Activated CD8-positive, alpha-beta T cell treated with anti-CD3 and anti-CD28 coated beads, Interleukin-2, amount 10 ng/mL, durations not matched to agents 7 days and 5 days (primary cell): ENCODE results near the gene PRKG1. TPM values are rescaled to one million over a fixed set of nuclear protein-coding genes. Genes with fewer than 3 reads are reported as not detected.
"Not testable (repeated sequence)": the region's sequence is repeated elsewhere in the genome, so short reads cannot be mapped to it uniquely, and the experiment has no call there.

Experiments used
- ATAC-seq: fragments of 150-1000 bp; cut with Tn5 transposase; one replicate; pipeline ENCODE4 v1.10.0; 2021; ENCODE audit warnings: moderate library complexity
- CTCF ChIA-PET: fragments of 350-600 bp; sonication (Branson Sonifier 250); formaldehyde crosslinking; loops from one replicate; lab custom pipeline; 2021; ENCODE audit warnings: antibody characterized with exemption; lab: Charles Lee
- POLR2A ChIA-PET: fragments of 350-600 bp; sonication (Branson Sonifier 250); formaldehyde crosslinking; loops from one replicate; lab custom pipeline; 2021; ENCODE audit warnings: antibody characterized with exemption; lab: Charles Lee
- DNase-seq: peaks from one replicate; pipeline ENCODE4 v3.0.0-alpha.2; 2020
- H3K27ac Mint-ChIP-seq: one replicate; pipeline ENCODE4 v1.8.0; 2021; ENCODE audit warnings: mild to moderate bottlenecking, mixed read lengths
- H3K27me3 Mint-ChIP-seq: one replicate; pipeline ENCODE4 v1.8.0; 2021; ENCODE audit warnings: low read depth, mixed read lengths
- H3K36me3 Mint-ChIP-seq: one replicate; pipeline ENCODE4 v1.8.0; 2021; ENCODE audit warnings: low read depth, mixed read lengths
- H3K4me1 Mint-ChIP-seq: one replicate; pipeline ENCODE4 v1.8.0; 2021; ENCODE audit warnings: low read depth, mixed read lengths
- H3K4me3 Mint-ChIP-seq: one replicate; pipeline ENCODE4 v1.8.0; 2021; ENCODE audit warnings: mild to moderate bottlenecking, mixed read lengths
- H3K9me3 Mint-ChIP-seq: one replicate; pipeline ENCODE4 v1.8.0; 2022; ENCODE audit warnings: mixed read lengths; ENCODE audit not compliant: insufficient read depth
- total RNA-seq, 2 experiments: library from RNA; stranded (reverse); gene quantifications; one replicate each; pipeline ENCODE4 v1.2.3, GENCODE V29; 2021

The PRKG1 gene
- total RNA-seq, 2 experiments from 2014 or later = not detected

GRCh38 chr10:52032681-52033629 lies 958.7 kb downstream of the PRKG1 start:
- no peak overlapping the region for H3K27ac Mint-ChIP-seq
- no peak for ATAC-seq
- H3K9me3 Mint-ChIP-seq = no peaks in the 10 kb centered on the region
- ChIA-PET POLR2A (no interaction called here), CTCF (no interaction called here)
- H3K27me3 Mint-ChIP-seq = no peaks in the 10 kb centered on the region
- no peak overlapping the region for H3K4me3 Mint-ChIP-seq
- no peaks in the 10 kb centered on the region for H3K36me3 Mint-ChIP-seq
- no peaks in the 10 kb centered on the region for H3K4me1 Mint-ChIP-seq
- no peak for DNase-seq

GRCh38 chr10:52039002-52039793 lies 964.9 kb downstream of the PRKG1 start:
- H3K27ac Mint-ChIP-seq, H3K4me3 Mint-ChIP-seq, H3K27me3 Mint-ChIP-seq, DNase-seq, ATAC-seq, CTCF ChIA-PET, POLR2A ChIA-PET, H3K4me1 Mint-ChIP-seq, H3K9me3 Mint-ChIP-seq, H3K36me3 Mint-ChIP-seq: not testable (repeated sequence)

DNA sequence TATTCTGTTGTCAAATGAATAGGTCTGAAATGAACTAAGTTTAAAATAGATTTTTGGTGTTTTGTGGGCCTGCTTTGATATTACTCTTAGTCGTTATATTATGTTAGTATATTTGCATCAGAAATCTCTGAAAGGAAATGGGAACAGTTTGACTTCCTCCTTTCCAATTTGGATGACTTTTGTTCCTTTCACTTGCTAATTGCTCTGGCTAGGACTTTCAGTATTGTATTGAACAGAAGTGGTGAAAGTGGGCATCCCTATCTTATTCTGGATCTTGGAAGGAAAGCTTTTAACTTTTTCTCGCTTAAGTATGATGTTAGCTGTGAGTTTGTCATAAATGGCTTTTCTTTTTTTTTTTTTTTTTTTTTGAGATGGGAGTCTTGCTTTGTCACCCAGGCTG lies 966.2 kb downstream of the PRKG1 start:
- no peak overlapping the region for H3K27ac Mint-ChIP-seq
- ATAC-seq = no peak
- no peaks in the 10 kb centered on the region for H3K4me1 Mint-ChIP-seq

GRCh38 chr10:52043811-52044210 lies 969.5 kb downstream of the PRKG1 start:
- POLR2A ChIA-PET = no interaction called here
- DNase-seq (no peak), ATAC-seq (no peak)
- no peak overlapping the region for H3K4me3 Mint-ChIP-seq
- H3K4me1 Mint-ChIP-seq = no peaks in the 10 kb centered on the region
- no peaks in the 10 kb centered on the region for H3K36me3 Mint-ChIP-seq
- no peaks in the 10 kb centered on the region for H3K27me3 Mint-ChIP-seq
- H3K9me3 Mint-ChIP-seq = no peaks in the 10 kb centered on the region
- H3K27ac Mint-ChIP-seq = no peak overlapping the region
- CTCF ChIA-PET = no interaction called here

More for the DNA sequence above, 966.2 kb downstream of the PRKG1 start:
- ChIA-PET CTCF (no interaction called here), POLR2A (no interaction called here)
- Mint-ChIP-seq H3K27me3 (no peaks in the 10 kb centered on the region), H3K36me3 (no peaks in the 10 kb centered on the region), H3K4me3 (no peak overlapping the region), H3K9me3 (no peaks in the 10 kb centered on the region)
- no peak for DNase-seq

- Mint-ChIP-seq H3K27ac (no peak overlapping the region), H3K27me3 (no peaks in the 10 kb centered on the region), H3K4me1 (no peaks in the 10 kb centered on the region), H3K36me3 (no peaks in the 10 kb centered on the region), H3K9me3 (no peaks in the 10 kb centered on the region), H3K4me3 (no peak overlapping the region)
- DNase-seq (no peak), ATAC-seq (no peak)
- CTCF ChIA-PET = no interaction called here
- POLR2A ChIA-PET = no interaction called here
These were observed 973.8 kb downstream of the PRKG1 start for GRCh38 chr10:52048051-52048450.

DNA sequence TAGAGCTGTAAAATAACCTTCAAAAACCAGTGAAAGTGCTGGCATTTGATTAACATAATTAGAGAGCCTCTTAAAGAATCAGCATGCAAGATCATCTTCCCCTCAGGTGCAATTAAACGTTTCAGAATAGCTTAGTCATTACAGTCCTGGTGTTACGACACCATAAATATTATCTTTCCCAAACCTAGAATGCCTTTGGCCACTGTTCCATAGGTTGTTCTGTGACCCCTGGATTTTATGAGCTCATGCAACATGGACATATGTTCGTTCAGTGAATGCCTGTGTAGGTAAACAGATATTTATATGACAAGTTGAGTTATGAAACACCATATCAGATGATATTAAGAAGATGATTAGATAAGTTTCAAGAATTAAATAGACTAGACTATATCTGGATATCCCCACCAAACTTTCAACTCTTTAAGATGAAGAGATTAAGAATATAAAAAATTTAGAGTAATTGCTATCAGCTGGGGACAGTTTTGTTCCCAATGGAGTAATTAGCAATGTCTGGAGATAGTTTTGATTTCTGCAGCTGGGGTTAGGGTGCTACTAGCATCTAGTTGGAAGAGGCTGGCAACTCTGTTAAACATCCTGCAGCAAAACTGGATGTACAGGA lies 976.3 kb downstream of the PRKG1 start:
- no peaks in the 10 kb centered on the region for H3K4me1 Mint-ChIP-seq
- H3K9me3 Mint-ChIP-seq = no peaks in the 10 kb centered on the region
- ChIA-PET CTCF (no interaction called here), POLR2A (no interaction called here)
- no peaks in the 10 kb centered on the region for H3K36me3 Mint-ChIP-seq
- no peak for DNase-seq
- no peak overlapping the region for H3K27ac Mint-ChIP-seq
- no peaks in the 10 kb centered on the region for H3K27me3 Mint-ChIP-seq
- H3K4me3 Mint-ChIP-seq = no peak overlapping the region
- no peak for ATAC-seq

DNA sequence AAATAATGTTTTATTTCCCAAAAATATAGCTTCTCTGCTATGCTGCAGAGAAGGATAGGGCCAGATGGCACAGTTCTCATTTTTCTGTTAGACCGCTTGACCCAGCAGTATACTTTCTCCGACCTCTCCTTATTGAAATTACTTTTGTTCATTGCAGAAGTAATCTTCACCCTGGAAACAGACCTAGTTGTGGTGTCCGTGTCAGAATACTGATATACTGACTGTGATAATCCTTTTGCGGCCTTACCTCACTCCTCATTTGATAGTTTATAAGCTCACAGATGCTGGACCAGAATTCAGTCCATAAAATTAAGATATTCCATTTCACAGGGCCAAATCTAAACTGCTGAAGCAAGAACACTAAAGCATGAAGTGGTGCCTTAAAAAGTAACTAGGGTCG lies 979.2 kb downstream of the PRKG1 start:
- H3K4me1 Mint-ChIP-seq = no peaks in the 10 kb centered on the region
- no peaks in the 10 kb centered on the region for H3K27me3 Mint-ChIP-seq
- CTCF ChIA-PET = no interaction called here

DNA sequence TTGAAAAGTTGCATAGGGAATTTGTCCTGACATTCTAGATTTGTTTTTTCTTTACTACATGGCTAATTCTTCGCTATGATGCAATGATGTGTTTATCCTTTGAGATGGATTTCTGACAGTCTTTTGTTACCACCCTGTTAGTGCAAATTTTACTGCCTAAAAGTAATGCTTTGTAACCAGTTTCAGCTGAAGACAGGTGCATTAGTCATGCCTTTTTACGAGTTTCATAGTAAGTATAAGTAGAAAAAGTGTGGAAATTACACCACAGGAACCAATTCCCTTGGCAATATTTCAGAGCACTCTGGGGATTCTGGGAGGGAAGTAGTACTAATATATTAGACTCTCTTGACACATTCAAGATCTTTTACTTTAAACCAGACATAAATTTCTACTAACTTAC lies 982.0 kb downstream of the PRKG1 start:
- no peak for ATAC-seq
- Mint-ChIP-seq H3K36me3 (no peaks in the 10 kb centered on the region), H3K4me3 (no peak overlapping the region), H3K27me3 (no peaks in the 10 kb centered on the region), H3K27ac (no peak overlapping the region), H3K9me3 (no peaks in the 10 kb centered on the region), H3K4me1 (no peaks in the 10 kb centered on the region)
- ChIA-PET POLR2A (interaction anchor here (0.6 kb wide), 1 partner anchor 242 kb away, joined by 3 read pairs; no protein-coding TSS in a partner anchor), CTCF (no interaction called here)
- DNase-seq = no peak

More for the DNA sequence above, 979.2 kb downstream of the PRKG1 start:
- no peak overlapping the region for H3K4me3 Mint-ChIP-seq
- POLR2A ChIA-PET = no interaction called here
- no peak overlapping the region for H3K27ac Mint-ChIP-seq
- DNase-seq = no peak
- no peaks in the 10 kb centered on the region for H3K9me3 Mint-ChIP-seq
- ATAC-seq = no peak
- no peaks in the 10 kb centered on the region for H3K36me3 Mint-ChIP-seq

- CTCF ChIA-PET = no interaction called here
- Mint-ChIP-seq H3K4me1 (no peaks in the 10 kb centered on the region), H3K27me3 (no peaks in the 10 kb centered on the region), H3K36me3 (no peaks in the 10 kb centered on the region), H3K4me3 (no peak overlapping the region), H3K9me3 (no peaks in the 10 kb centered on the region), H3K27ac (no peak overlapping the region)
- no peak for DNase-seq
- POLR2A ChIA-PET = no interaction called here
- no peak for ATAC-seq
These were observed 984.8 kb downstream of the PRKG1 start for GRCh38 chr10:52059089-52059488.

DNA sequence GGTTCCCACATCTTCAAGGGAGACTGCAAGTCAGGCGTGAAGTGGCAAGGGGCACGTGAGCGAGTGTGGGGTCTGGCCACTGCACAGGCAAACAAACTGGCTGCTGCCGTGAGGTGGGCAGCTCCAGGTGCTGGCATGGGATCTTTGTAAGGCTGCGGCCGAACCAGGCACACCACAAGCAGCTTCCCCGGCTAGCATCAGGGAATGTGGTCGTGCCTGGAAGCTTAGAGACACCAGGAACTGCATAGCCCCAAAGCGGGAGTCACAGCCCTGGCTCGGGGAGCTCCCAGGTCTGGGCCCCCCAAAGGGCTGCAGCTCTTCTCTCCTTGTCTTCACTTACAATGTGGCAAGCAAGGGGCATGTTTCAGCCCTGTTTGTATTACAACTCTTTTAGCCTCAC lies 988.9 kb downstream of the PRKG1 start:
- DNase-seq (no peak), ATAC-seq (no peak)
- Mint-ChIP-seq H3K27me3 (no peaks in the 10 kb centered on the region), H3K4me1 (no peaks in the 10 kb centered on the region), H3K4me3 (no peak overlapping the region), H3K9me3 (no peaks in the 10 kb centered on the region), H3K27ac (no peak overlapping the region), H3K36me3 (no peaks in the 10 kb centered on the region)
- CTCF ChIA-PET = no interaction called here
- POLR2A ChIA-PET = no interaction called here

DNA sequence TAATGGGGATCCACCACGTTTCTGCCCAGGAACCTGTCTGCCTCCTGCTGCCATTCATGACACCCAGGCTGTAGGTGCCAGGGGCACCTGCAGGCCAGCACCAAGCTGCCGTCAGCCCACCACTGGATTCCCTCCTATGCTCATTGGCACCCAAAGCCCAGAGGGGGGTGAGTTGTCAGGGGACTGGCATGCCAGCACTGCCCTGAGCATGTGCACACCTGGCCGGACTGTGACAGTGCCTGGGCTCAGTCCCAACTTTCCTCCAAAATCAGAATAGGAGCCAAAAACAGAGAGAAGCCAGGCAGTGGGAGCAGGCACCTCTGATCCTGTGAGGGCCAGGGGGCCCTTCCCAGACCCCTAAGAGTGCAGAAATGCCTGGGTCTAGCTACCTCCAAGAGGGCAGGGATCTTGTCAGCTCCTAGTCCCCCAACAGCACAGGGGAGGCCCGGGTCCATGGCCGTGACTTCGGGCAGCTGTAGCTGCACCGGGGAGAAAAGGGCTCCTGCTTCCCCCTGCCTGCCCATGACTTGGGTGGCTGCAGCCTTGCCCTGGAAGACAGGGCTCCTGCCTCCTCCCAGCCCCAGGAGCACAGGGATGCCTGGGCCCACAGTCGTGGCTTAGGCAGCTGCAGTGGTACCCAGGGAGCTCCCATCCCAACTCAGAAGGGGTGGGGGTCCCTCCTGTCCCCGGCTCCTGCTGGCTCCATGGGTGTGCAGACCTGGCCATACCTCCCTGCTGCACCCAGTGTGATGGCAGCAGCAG lies 990.0 kb downstream of the PRKG1 start:
- H3K27ac Mint-ChIP-seq = no peak overlapping the region
- POLR2A ChIA-PET = no interaction called here
- H3K36me3 Mint-ChIP-seq = no peaks in the 10 kb centered on the region
- H3K4me1 Mint-ChIP-seq = no peaks in the 10 kb centered on the region
- no peaks in the 10 kb centered on the region for H3K9me3 Mint-ChIP-seq
- DNase-seq (no peak), ATAC-seq (no peak)
- H3K4me3 Mint-ChIP-seq = no peak overlapping the region
- CTCF ChIA-PET = no interaction called here
- H3K27me3 Mint-ChIP-seq = no peaks in the 10 kb centered on the region
